ENCODE measurements around the gene NFASC.
A peak's percentile ranks its signal among the peaks of the same experiment; 100 is the strongest.

NFASC gene

DNA sequence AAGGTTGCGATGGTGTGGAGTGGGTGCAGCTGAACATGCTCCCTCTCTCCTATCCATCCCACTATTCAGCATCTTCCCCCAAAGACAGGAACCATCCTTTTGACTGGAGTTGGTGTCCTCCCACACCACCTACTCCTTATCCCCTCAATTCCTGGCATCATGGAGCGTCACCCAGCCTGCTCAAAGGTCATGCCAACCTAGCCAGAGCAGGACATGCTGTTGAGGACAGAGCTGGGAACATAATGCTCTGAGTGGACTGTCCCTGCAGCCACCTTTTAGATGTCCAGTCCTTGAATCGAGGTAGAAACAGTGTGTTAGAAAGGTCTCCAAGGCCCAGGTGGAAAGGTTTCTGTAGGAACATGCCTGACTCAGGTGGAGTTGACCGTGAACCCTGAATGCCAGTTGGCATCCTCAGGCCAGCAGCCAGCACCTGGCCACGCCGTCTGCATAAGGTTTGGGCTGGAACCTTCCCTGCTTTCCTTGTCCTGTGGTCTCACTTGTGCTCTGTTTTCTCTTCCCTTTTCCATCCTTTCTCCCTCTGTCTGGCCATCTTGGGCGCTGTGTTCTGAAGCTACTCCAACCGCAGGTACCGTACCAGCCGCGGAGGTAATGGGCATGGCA, 120.2 kb downstream of the NFASC start:
- H3K27ac ChIP-seq = no peak overlapping the region
- TF ChIP-seq, protein P1, sequence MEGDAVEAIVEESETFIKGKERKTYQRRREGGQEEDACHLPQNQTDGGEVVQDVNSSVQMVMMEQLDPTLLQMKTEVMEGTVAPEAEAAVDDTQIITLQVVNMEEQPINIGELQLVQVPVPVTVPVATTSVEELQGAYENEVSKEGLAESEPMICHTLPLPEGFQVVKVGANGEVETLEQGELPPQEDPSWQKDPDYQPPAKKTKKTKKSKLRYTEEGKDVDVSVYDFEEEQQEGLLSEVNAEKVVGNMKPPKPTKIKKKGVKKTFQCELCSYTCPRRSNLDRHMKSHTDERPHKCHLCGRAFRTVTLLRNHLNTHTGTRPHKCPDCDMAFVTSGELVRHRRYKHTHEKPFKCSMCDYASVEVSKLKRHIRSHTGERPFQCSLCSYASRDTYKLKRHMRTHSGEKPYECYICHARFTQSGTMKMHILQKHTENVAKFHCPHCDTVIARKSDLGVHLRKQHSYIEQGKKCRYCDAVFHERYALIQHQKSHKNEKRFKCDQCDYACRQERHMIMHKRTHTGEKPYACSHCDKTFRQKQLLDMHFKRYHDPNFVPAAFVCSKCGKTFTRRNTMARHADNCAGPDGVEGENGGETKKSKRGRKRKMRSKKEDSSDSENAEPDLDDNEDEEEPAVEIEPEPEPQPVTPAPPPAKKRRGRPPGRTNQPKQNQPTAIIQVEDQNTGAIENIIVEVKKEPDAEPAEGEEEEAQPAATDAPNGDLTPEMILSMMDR (IDR thresholded peaks at IDR 0.05) = no peak

DNA sequence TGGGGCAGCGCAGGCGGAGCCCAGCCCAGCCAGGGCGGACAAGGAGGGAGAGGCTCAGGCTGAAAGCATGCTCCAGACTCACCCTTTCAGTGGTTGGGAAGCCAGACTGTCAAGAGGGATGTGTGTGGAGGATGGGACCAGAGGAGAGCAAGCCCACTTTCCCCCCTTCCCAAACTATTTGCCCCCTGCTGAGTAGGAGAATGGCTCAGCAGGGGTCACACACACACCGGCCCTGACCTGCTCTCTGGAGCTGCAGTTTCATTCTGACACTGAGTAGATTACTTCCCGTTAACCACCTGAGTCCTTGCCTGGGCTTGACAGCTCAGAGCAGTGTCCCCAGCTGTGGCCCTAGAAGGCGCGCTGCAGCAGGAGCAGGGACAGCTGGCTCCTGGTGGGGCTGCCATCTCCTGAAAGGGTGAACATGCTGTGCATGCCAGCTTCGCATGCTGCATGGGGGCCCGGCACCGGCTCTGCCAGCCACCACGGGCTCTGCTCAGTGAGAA, 120.7 kb downstream of the NFASC start:
- H3K27ac ChIP-seq = no peak overlapping the region
- no peak overlapping the region for H3K4me3 ChIP-seq
- DNase-seq (ENCODE audit: low spot score) = no peak
- TF ChIP-seq, protein P1 (IDR thresholded peaks at IDR 0.05) = no peak

More for the DNA sequence above, 120.2 kb downstream of the NFASC start:
- H3K4me3 ChIP-seq = no peak overlapping the region
- no peak for DNase-seq (ENCODE audit: low spot score)

DNA sequence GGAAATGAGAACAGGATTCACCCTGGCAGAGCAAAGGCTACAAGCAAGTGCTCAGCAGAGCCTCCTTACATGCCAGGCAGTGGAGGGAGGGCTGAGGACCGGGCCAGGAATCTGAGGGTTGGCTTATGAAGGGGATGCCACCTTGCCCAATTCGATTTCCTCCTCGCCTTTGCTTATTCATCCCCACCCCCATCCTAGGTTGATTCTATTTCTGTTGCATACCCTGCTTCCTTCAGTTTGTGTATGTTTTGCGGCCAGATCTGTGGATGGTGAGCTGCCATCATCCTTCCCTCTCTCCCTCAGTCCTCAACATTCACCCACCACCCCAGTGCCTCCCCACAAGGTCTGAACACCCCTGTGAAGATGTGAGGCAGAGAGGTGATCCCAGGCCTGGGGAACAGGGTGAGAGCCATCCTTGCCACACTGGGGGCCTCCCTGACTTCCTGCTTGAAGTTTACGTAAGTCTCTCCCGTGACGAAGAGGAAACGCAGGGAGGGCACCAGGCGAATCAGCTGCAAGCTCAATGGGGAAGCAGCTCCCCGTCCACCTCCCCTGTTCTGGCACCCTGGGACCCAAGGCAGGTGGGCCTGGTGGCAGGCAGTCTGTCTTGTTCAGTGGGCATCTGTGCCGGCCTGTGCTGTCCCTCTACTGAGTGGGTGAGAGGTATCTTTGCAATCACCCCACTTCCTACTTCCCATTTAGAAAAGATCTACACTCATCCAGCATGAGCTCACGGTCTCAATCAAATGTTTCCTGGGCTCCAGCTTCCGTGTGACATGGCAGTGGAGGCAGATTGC, 121.7 kb downstream of the NFASC start:
- H3K27ac ChIP-seq = peak overlapping the region in 1 of 2 donors; percentile 15
- no peak for DNase-seq (ENCODE audit: low spot score)

DNA sequence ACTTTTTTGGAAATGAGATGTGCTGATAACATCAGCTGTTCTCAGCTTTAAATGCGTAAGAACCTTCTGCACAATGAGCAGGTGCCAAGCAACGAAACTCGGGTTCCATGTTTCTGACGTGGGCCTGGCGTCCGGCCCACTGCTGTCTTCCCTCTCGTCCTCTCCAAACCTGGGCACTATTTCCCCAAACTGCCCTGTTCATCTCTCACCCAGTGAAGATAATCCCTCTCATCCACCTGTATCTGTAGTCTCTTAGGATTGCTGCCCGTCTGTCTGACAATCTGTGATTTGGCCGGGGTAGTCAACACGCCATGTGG, 122.3 kb downstream of the NFASC start:
- DNase-seq (ENCODE audit: low spot score) = no peak
- no peak overlapping the region for H3K4me3 ChIP-seq
- H3K27ac ChIP-seq = no peak overlapping the region
- TF ChIP-seq, protein P1 (IDR thresholded peaks at IDR 0.05) = no peak

More for the DNA sequence above, 121.7 kb downstream of the NFASC start:
- TF ChIP-seq, protein P1 (IDR thresholded peaks at IDR 0.05) = no peak
- H3K4me3 ChIP-seq = no peak overlapping the region

DNA sequence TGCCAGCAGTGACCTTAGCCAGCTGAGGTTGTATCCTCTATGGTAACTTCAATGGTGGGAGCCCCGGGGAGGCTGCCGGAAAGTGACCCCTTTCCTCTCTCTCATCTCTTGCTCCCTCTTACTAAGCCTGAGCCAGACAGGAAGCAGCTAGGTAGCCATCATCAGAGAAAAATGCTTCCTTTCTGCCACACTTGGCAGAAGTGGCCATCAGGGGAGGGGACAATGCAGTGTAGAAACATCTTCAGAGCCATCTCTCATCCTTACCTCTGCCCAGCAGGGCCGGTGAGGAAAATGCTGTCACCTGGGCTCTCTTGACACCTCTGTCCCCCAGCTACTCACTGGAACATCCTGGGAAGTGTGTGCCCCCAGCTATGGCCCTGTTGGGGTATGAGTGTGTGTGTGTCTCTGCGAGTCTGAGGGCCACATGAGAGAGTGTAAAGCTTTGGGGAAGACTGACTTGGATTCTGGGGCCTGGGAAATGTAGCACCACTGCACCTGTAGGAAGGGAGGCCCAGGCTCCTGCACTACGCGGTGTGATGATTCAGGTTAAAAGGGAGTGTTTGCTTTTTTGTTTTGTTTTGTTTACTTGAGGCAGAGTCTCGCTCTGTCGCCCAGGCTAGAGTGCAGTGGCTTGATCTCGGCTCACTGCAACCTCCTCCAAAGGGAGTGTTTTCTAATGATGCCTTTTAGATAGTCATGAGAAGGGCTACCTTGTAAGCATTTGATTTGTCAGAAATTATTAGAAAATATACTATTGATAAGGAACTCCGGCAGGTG, 123.6 kb downstream of the NFASC start:
- H3K27ac ChIP-seq = no peak overlapping the region
- TF ChIP-seq, protein P1 (IDR thresholded peaks at IDR 0.05) = no peak
- DNase-seq (ENCODE audit: low spot score) = no peak

DNA sequence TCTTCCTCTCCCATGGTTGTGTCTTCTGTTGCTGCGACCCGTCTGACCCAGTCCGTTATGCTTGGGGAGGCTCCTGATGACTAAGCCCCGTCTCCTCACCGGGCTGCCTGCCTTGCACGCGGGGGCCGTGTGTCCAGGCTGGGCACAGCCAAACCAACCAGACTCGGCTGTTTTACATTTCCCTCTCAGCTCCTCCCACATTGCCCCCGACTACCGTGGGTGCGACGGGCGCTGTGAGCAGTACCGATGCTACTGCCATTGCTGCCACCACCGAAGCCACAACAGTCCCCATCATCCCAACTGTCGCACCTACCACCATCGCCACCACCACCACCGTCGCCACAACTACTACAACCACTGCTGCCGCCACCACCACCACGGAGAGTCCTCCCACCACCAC, 126.3 kb downstream of the NFASC start:
- TF ChIP-seq, protein P1 (IDR thresholded peaks at IDR 0.05) = no peak
- no peak for DNase-seq (ENCODE audit: low spot score)
- H3K4me3 ChIP-seq = no peak overlapping the region
- no peak overlapping the region for H3K27ac ChIP-seq

More for the DNA sequence above, 123.6 kb downstream of the NFASC start:
- no peak overlapping the region for H3K4me3 ChIP-seq

All from coronary artery (tissue), 2 donors.